GM18858 (cell line): ENCODE results near the gene LAT.
"Not testable (repeated sequence)": the region's sequence is repeated elsewhere in the genome, so short reads cannot be mapped to it uniquely, and the experiment has no call there.

Experiments used
- ATAC-seq: cut with Tn5 transposase; IDR thresholded peaks from one replicate; pipeline ENCODE4 v1.9.1; 2021; ENCODE audit not compliant: unreplicated experiment

LAT gene, protein sequence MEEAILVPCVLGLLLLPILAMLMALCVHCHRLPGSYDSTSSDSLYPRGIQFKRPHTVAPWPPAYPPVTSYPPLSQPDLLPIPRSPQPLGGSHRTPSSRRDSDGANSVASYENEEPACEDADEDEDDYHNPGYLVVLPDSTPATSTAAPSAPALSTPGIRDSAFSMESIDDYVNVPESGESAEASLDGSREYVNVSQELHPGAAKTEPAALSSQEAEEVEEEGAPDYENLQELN

DNA sequence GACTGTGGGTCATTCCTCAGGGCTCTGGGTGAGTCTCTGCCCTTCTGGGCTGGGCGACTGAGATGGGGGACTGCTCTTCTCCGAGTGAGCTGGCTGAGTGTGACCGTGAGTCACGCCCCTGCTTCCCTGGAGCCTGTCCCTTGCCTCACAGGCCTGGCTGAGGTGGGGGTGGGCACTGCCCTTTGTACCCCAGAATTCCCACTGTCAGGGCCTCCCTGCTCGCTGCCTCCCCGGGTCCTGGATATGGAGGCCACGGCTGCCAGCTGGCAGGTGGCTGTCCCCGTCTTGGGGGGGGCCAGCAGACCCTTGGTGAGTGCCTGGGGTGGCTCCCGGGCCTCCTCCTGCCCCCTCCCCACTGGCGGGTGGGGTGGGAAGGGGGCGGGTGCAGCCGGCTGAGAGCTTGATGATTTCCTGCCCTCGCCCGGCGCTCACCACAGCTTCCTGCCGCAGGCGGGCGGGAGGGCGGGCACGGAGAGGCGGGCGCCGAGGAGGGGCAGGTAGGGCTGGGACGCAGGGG is at the start of gene LAT:
TSS of gene LAT (plus strand) at position 434 of the 517 bp plus-strand sequence. CDS start 366 bp downstream, outside the sequence.
- ATAC-seq = no peak

DNA sequence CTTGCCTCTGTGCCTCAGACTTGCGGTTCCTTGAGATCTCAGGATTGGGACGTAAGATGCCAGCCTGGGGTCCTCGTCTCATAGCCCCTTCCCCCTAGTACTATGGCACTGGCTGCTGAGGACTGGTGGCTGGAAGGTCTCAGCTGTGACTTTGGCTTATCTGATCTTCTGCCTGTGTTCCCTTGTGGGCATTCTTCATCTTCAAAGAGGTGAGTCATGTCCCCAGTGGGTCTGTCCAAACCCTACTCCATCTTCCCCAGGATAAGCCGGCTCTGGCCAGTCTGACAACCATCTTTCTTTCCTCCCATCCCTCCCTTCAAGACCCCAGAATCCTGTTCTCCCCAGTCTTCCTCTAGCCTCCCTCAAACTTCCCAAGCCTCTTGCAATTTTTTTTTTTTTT is 49.5 kb upstream of the LAT start:
- no peak for ATAC-seq

DNA sequence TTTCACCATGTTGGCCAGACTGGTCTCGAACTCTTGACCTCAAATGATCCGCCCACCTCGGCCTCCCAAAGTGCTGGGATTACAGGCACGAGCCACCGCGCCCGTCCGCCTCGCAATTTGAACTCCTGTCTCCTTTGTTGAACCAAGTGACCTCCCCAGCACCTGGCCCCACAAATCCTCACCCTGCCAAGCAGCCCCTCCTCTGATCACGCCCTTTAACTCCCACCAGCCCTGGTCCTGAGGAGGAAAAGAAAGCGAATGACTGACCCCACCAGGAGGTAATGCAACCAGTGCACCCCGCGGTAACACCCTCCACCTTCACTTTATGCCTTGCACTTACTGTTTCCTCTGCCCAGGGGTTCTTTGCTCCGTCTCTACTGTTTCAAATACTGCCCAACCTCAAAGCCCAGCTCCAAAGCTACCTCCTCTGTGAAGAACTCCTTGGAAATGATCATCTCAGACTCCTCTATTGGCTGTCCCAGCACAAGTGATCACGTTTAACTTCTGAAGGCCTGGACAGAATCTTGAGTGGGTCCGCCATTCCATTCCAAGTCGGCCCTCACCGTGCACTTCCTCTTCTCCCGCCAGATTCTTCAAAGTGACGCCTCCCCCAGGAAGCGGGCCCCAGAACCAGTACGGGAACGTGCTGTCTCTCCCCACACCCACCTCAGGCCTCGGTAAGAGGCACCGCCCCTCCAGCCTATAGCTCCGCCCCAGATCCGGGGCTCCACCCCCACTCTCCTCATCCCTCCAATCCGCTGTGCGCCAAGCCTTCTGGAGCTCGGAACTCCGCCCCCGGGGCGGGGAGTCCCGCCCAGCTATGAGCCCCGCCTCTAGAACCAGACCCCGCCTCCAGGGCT is 48.7 kb upstream of the LAT start:
- no peak for ATAC-seq

DNA sequence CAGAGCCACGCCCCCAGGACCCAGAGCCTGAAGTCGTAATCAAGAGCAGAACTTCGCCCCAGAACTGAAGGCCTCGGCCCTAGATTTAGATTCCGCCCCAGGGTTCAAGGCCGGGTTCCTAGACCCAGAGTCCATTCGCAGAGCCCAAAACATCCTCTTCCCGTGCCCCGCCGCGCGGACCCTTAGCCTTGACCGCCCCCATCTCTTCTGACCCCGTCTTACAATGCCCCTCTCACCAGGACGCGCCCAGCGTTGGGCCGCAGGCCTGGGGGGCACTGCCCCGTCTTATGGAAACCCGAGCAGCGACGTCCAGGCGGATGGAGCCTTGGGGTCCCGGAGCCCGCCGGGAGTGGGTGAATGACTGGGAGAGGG is 48.1 kb upstream of the LAT start:
- ATAC-seq = no peak

DNA sequence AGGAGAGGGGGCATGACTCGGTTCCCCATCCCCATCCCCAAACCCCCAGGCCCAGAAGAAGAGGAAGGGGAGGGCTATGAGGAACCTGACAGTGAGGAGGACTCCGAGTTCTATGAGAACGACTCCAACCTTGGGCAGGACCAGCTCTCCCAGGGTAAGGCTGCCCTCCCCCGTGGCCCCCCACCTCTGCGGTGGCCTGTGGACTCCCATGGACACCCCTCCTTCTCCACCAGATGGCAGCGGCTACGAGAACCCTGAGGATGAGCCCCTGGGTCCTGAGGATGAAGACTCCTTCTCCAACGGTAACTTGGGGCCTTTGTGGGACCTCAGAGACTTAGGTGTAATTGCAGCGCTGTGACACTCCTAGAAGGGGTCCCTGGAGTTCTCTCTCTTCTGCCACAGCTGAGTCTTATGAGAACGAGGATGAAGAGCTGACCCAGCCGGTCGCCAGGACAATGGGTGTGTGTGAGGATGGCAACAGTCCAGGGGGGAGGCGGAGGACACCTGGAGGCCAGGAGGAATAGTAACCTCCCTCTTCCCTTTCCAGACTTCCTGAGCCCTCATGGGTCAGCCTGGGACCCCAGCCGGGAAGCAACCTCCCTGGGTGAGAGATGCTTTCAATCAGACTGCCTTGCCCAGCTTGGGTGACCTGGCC is 47.5 kb upstream of the LAT start:
- no peak for ATAC-seq

DNA sequence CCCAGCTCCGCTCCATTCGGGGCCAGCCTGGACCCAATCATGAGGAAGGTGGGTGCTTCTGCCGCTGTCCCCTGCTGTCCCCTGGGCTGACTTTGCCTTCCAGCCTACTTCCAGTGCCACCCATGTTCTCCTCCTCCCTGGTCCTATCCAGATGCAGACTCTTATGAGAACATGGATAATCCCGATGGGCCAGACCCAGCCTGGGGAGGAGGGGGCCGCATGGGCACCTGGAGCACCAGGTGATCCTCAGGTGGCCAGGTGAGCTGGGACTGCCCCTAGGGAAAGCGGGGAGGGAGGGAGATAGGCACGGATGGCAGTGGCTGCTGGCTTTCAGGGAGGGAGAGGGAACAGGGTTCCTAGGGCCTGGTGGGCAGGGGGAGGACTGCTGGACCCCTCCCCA is 46.1 kb upstream of the LAT start:
- no peak for ATAC-seq

DNA sequence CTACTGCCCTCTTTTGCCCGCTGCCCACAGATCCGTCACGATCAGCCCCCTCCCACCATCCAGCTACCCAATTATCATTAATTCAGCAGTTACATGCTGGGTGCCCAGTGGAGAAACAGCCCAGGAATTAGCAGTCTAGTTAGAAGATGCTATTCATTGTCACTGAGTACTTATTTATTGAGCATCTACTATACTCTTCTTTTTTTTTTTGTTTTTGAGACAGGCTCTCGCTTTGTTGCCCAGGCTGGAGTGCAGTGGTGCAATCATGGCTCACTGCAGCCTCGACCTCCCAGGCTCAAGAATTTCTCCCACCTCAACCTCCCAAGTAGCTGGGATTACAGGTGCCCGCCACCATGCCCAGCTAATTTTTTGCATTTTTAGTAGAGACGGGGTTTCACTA is 45.0 kb upstream of the LAT start:
- ATAC-seq = not testable (repeated sequence)

DNA sequence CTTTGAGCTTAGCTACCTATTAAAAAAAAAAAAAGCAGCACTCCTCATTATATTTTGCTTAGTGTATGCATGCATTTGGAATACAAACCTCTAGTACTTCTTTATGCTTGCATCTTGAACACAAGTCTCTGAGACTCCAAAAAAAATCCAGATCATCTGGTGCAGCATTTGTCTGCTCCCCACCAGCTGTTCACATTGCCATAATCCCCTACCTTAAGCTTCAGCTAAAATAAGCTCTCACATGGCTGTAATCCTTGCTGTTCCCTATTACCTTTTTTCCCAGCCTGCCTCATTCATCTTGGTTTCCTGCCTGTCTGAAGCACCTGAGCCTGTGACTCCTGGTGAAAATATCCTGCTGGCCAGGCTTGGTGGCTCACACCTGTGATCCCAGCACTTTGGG is 41.6 kb upstream of the LAT start:
- ATAC-seq = no peak

DNA sequence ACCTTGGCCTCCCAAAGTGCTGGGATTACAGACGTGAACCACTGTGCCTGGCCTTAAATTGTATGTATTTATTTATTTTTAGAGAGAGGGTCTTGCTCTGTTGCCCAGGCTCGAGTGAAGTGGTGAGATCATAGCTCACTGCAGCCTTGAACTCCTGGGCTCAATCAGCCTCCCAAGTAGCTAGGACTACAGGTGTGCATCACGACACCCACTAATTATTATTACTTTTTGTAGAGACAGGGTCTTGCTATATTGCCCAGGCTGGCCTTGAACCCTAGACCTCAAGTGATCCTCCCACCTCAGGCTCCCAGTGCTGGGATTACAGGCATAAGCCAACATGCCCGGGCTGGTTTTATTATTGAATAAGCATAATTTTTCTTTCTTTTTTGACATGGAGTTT is 38.2 kb upstream of the LAT start:
- no peak for ATAC-seq

DNA sequence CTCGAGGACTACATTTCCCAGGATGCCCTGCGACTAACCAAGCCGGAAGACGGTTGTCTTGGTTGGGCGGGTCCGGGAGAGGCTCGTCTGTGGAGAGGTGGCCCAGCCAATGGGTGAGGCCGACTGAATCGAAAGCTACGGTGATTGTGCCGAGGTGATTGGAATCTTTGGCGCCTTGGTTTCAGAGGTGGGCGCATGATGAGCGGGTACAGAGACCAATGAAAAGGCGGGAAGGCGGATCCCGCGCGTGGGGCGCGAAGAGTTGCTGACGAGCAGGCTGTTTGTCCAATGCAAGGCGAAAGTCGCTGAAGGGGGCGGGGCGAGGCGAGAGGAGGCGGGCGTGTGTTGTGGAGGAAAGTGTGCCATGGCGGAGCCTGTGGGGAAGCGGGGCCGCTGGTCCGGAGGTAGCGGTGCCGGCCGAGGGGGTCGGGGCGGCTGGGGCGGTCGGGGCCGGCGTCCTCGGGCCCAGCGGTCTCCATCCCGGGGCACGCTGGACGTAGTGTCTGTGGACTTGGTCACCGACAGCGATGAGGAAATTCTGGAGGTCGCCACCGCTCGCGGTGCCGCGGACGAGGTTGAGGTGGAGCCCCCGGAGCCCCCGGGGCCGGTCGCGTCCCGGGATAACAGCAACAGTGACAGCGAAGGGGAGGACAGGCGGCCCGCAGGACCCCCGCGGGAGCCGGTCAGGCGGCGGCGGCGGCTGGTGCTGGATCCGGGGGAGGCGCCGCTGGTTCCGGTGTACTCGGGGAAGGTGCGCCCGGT is 34.0 kb upstream of the LAT start, which contains the start of gene NFATC2IP:
TSS of gene NFATC2IP (plus strand) at position 290 of the 762 bp plus-strand sequence. CDS start at position 365, 75 bp downstream.
- peak; percentile 90 for ATAC-seq

DNA sequence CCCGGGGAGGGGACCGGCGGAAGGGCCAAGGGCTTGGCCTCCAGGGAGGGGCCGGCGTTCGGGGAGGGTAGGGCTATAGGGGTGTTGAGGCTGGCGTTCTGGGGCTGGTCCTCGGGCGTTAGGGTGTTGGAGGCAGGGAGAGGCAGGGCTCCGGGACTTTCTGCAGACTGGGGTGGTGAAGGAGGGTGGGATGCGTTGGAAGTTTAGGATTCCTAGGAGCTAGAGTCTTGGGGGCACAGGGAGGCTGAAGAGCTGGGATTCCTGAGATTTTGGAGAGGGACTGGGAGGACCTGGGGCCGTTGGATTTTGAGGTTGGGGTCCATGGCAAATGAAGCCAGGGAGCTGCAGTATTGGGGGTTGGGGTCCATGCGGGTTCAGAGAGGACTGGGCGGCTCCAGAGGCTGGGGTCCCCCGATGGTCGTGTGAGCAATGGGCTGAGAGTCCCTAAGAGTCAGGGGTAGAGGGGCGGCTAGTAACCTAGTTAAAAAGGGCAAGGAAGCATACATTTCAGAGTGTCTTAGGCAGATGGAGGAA is 33.4 kb upstream of the LAT start:
- ATAC-seq = no peak

DNA sequence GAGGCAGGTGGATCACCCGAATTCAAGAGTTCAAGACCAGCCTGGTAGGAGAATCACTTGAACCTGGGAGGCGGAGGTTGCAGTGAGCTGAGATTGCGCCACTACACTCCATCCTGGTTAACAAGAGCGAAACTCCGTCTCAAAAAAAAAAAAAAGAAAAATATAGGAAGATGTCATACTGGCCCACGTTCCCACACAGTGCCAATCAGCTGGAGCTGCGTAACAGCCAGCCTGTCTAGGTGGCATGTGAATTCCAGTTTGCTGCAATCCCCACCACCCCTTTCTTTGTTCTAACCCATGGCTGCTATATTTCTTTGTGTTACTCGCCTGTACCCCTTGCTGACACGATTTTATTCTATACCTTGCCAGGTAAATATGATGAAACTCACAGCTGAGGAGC is 26.6 kb upstream of the LAT start:
- ATAC-seq = no peak

DNA sequence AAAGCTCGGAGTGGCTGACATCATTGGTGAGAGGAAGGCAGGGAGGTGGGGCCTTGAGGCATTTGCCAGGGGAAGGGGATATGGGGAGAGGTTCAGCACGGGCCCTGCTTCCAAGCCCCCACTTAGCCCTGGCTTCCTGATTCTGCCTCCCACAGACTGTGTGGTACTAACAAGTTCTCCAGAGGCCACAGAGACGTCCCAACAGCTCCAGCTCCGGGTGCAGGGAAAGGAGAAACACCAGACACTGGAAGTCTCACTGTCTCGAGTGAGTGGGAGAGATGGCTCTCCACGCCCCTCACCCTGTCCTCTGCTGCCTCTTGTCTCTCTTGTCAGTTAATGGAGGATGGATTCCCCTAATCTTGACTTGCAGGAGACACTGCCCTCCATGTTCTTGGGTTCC is 26.0 kb upstream of the LAT start:
- ATAC-seq = no peak

DNA sequence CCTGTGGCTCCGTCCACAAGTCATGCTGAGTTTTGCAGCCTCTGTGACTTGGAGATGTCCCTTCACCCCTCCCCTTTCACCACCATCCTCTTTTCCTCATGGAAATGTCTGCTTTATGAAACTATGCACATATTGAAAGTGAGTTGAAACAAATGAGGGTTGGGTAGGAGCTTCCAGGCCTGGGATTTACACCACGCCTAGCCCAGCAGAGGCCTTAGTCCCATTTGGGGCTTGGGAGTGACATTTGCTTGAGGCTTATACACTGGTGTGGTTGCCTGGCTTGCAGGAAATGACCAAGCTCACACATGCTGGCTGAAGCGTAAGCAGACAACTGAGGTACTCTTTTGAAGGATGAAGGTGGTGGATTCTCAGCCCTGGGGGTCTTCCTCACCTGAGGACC is 20.8 kb upstream of the LAT start:
- no peak for ATAC-seq

DNA sequence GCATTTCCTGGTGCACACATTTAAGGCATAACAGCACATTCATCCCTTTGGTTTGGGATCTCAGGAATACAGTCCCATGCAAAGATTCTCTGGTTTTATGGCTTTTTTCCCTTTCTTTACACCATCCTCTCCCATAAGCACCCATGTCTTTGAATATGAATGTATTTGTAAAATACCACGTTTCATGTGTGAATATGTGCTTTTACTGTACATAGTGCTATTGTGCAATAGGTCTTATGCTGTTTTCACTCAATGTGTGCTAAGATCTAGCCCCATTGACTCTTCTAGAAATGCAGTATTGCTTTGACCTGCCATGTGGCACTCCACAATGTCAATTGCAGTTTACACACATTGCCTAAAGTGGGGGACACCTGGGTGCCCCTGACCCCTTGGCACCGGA is 20.4 kb upstream of the LAT start:
- no peak for ATAC-seq

DNA sequence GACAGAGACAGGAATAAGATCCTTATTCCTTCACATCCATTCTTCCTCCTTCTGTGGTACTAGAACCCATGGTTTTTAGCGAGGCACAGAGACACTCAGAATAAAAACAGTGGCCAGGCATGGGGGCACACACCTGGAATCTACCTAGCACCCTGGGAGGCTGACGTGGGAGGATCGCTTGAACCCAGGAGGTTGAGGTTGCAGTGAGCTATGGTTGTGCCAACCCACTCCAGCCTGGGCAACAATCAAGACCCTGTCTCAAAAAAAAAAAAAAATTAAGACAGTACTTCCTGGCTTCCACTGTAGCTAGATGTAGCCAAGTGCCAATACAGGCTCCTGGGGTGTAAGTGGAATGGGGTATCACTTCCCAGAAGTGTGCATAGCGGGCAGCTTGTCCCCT is 17.7 kb upstream of the LAT start:
- no peak for ATAC-seq

DNA sequence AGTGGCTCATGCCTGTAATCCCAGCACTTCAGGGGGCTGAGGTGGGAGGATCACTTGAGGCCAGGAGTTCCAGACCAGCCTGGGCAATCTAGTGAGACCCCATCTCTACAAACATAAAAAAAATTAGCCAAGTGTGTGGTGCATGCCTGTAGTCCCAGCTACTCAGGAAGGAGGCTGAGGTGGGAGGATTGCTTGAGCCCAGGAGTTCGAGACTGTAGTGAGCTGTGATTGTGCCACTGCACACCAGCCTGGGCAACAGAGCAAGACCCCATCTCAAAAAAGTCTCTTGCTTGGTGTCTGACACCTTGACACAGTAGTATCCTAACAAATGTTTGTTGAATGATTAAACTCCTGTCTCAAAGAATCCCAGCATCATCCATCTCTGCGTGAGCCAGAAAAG is 15.2 kb upstream of the LAT start:
- ATAC-seq = not testable (repeated sequence)

DNA sequence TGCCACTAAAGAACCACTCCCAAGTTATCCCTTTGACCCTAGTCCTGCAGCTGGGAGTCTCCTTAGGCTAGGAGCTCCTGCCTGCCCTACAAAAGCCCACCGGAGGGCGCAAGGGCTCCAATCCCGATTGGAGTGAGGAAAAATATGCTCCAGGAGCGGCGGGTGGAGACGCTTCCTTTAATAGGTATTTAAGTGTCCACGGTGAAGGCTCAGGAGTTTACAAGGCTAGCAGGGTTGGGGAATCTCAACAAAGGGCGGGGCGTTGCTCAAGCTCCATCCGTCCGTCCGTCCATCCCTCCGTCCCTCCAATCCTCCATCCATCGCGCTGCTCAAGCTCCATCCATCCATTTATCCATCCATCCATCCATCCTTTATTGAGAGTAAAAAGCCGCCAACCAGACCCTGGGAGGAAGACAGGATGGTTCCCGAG is 10.8 kb upstream of the LAT start:
- peak; percentile 5 for ATAC-seq

DNA sequence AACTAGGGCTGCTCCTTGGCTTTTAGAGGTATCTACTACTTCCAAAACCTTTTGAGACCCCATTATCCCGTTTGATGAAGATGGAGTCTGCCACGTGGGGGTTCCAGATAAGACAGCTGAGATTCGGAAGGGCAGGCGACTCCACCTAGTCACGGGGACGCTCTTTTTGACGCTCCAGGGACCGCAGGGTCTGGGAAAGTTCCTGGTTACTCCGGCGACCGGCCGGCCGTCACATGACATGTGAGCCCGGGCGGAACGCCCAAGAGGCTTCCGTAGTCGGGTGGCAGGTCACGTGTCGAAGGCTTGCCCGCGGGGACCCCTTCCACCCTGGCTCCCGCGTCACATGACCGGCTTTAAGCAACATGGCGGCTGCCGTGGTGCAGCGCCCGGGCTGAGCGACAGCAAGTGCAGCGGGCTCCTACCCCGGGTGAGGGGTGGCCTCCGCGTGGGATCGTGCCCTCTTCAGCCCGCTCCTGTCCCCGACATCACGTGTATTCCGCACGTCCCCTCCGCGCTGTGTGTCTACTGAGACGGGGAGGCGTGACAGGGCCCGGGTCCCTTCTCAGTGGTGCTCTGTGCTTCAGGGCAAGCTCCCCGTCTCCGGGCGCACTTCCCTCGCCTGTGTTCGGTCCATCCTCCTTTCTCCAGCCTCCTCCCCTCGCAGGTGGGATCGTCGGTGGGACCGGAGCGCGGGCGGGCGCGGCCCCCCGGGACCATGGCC is 10.3 kb upstream of the LAT start, which contains the start of gene SPNS1:
TSS of gene SPNS1 (plus strand) at position 342 of the 721 bp plus-strand sequence. CDS start at position 716, 374 bp downstream.
- ATAC-seq = peak; percentile 72

DNA sequence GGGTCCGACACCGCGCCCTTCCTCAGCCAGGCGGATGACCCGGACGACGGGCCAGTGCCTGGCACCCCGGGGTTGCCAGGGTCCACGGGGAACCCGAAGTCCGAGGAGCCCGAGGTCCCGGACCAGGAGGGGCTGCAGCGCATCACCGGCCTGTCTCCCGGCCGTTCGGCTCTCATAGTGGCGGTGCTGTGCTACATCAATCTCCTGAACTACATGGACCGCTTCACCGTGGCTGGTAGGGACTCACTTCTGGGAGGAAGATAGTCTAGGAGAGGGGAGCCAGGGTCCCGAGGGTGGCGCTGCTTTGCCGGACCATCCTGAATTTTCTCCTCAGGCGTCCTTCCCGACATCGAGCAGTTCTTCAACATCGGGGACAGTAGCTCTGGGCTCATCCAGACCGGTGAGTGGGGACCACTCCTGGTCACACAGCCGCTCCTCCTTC is 9.7 kb upstream of the LAT start:
- no peak for ATAC-seq
